ENCODE results near the gene POMT2. TPM values are rescaled to one million over a fixed set of nuclear protein-coding genes. Genes with fewer than 3 reads are reported as not detected.
A peak's percentile ranks its signal among the peaks of the same experiment; 100 is the strongest.

The POMT2 gene
- total and polyA plus RNA-seq, 7 experiments from 2014 or later: 0.39 to 15.3 (median 9.2) TPM; not detected in 1

DNA sequence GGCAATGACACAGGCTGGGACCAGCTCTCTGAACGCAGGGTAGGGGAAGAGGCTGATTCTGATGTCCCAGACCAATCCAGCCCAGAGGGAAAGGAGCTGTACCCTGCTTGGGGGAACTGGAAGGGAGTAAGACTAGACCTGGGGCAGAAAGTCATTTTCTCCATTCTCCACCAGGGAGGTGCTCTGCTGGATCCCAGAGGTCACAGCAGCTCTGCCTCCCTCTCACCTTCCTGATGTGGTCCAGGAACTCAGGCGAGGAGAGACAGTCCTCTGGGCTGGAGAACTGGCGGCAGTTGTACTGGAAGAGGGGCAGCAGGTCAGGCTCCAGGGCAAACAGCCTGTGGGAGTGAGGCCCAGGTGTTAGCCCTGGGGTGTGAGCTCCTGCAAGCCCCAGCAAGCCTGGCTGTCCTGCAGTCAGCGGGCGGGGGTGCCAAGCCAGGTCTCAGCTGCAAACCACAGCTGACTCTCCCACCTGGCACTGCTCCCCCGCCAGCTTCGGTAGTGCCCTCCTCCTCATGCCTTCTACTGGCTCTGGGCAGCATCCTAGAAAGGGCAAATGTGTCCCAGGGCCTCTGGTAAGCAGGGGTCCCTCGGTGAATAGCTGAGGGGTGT, 51.6 kb downstream of the POMT2 start:
- intact Hi-C loops (cut with micrococcal nuclease): no loop called here

DNA sequence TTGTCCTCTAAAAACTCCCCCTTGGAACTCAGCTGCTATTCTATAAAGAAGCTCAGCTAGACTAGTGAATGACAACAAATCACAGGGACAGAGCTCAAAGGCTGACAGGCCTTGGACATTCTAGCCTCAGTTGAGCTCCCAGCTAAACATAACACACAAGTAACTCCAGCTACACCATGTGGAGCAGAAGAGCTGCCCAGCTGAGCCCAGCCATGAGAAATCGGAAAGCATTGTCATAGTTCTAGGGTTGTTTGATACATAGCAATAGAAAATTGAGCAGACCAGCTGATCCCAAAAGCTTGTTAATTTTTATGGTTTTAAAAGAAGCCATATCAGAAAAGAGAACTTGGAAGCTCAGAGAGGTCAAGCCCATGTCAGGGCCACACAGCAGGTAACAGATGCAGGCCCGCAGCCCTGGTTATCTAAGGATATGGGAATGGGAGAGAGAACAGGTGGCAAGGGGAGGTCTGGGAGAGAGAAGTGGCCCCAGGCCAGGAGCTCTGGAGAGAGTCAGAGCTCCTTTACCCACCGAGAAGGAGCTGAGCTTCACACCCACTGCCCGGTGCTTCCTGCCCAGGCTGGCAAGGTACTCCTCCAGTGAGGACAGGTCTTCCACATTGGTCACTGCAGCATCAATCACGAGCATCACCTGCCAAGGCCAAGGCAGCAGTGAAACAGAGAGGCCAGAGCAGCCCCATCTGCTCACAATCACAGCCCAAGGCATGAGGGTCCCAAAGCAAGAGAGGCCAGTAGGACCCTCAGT, 52.6 kb downstream of the POMT2 start:
- Mint-ChIP-seq H3K9me3 (peaks cover 0 to 6% (median 2%) of the 10 kb centered on the region in 11 donors), H3K27ac (no peak overlapping the region)
- intact Hi-C loops (cut with micrococcal nuclease): no loop called here

More for the DNA sequence above, 51.6 kb downstream of the POMT2 start:
- H3K27ac Mint-ChIP-seq: no peak overlapping the region
- Histone ChIP-seq H3K27ac (ENCODE audit: low read depth, low read length) (no peak overlapping the region), H3K36me3 (ENCODE audit: control insufficient read depth in 2 of 3, insufficient read depth in 3 of 3, low read length in 3 of 3) (no peaks in the 10 kb centered on the region), H3K4me1 (ENCODE audit: control insufficient read depth in 2 of 2, insufficient read depth in 2 of 2, low read length in 2 of 2) (no peaks in the 10 kb centered on the region), H3K4me3 (ENCODE audit: low read length) (no peak overlapping the region), H3K27me3 (ENCODE audit: control insufficient read depth in 2 of 2, insufficient read depth in 2 of 2, low read length in 2 of 2) (no peaks in the 10 kb centered on the region), H3K9me3 (ENCODE audit: control insufficient read depth in 2 of 3, low read length in 3 of 3) (no peaks in the 10 kb centered on the region)
- no peak for ATAC-seq
- peaks cover 18 to 54% (median 40%) of the 10 kb centered on the region in 5 donors for H3K27me3 Mint-ChIP-seq
- peaks cover 0 to 6% (median 2%) of the 10 kb centered on the region in 5 donors for H3K36me3 Mint-ChIP-seq
- peak overlapping the region in 1 of 10 donors; percentile 16 for H3K4me3 Mint-ChIP-seq
- DNase-seq: no peak
- ChIA-PET POLR2A (no interaction called here), CTCF (no interaction called here)
- H3K9me3 Mint-ChIP-seq: peaks cover 0 to 6% (median 2%) of the 10 kb centered on the region in 11 donors
- peaks cover 0 to 5% (median 3%) of the 10 kb centered on the region in 7 donors for H3K4me1 Mint-ChIP-seq

DNA sequence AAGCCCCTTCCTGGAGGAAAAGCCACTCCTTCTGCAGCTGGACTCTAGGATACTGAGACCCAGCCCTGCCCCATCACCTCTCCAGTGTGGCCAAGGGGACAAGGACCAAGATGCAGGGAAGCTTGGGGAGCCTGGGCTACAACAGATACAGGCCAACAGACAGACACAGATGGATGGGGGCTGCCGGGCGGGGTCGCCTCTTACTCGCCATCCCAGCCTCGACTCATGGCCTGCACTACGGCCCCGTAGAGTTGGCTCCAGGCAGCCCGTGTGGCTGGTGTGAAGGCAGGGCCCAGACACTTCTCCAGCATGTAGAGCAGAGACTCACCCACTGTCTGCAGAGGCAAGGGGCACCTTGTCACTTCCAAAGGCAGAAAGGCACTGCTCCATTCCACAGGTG, 54.3 kb downstream of the POMT2 start:
- Mint-ChIP-seq H3K4me3 (no peak overlapping the region), H3K27ac (no peak overlapping the region), H3K27me3 (peaks cover 19 to 49% (median 34%) of the 10 kb centered on the region in 5 donors), H3K4me1 (peaks cover 0 to 3% (median 0%) of the 10 kb centered on the region in 7 donors), H3K36me3 (peaks cover 0 to 6% (median 2%) of the 10 kb centered on the region in 5 donors), H3K9me3 (peaks cover 0 to 6% (median 2%) of the 10 kb centered on the region in 11 donors)
- H3K4me1 ChIP-seq (ENCODE audit: control insufficient read depth in 2 of 2, insufficient read depth in 2 of 2, low read length in 2 of 2): no peaks in the 10 kb centered on the region
- H3K36me3 ChIP-seq (ENCODE audit: control insufficient read depth in 2 of 3, insufficient read depth in 3 of 3, low read length in 3 of 3): no peaks in the 10 kb centered on the region
- ATAC-seq (no peak), DNase-seq (no peak)
- POLR2A ChIA-PET: no interaction called here
- H3K27me3 ChIP-seq (ENCODE audit: control insufficient read depth in 2 of 2, insufficient read depth in 2 of 2, low read length in 2 of 2): no peaks in the 10 kb centered on the region
- no peak overlapping the region for H3K4me3 ChIP-seq (ENCODE audit: low read length)
- CTCF ChIA-PET: no interaction called here
- no peaks in the 10 kb centered on the region for H3K9me3 ChIP-seq (ENCODE audit: control insufficient read depth in 2 of 3, low read length in 3 of 3)
- no peak overlapping the region for H3K27ac ChIP-seq (ENCODE audit: low read depth, low read length)
- intact Hi-C loops (cut with micrococcal nuclease): no loop called here

More for the DNA sequence above, 52.6 kb downstream of the POMT2 start:
- H3K27me3 ChIP-seq (ENCODE audit: control insufficient read depth in 2 of 2, insufficient read depth in 2 of 2, low read length in 2 of 2): no peaks in the 10 kb centered on the region
- H3K4me1 ChIP-seq (ENCODE audit: control insufficient read depth in 2 of 2, insufficient read depth in 2 of 2, low read length in 2 of 2): no peaks in the 10 kb centered on the region
- H3K36me3 ChIP-seq (ENCODE audit: control insufficient read depth in 2 of 3, insufficient read depth in 3 of 3, low read length in 3 of 3): no peaks in the 10 kb centered on the region
- H3K27ac ChIP-seq (ENCODE audit: low read depth, low read length): no peak overlapping the region
- peaks cover 18 to 56% (median 40%) of the 10 kb centered on the region in 5 donors for H3K27me3 Mint-ChIP-seq
- ChIA-PET POLR2A (no interaction called here), CTCF (no interaction called here)
- H3K36me3 Mint-ChIP-seq: peaks cover 0 to 6% (median 2%) of the 10 kb centered on the region in 5 donors
- no peak for DNase-seq
- H3K4me3 ChIP-seq (ENCODE audit: low read length): no peak overlapping the region
- H3K4me1 Mint-ChIP-seq: peaks cover 0 to 5% (median 3%) of the 10 kb centered on the region in 7 donors
- no peaks in the 10 kb centered on the region for H3K9me3 ChIP-seq (ENCODE audit: control insufficient read depth in 2 of 3, low read length in 3 of 3)
- peak overlapping the region in 1 of 10 donors; percentile 5 for H3K4me3 Mint-ChIP-seq
- ATAC-seq: no peak

DNA sequence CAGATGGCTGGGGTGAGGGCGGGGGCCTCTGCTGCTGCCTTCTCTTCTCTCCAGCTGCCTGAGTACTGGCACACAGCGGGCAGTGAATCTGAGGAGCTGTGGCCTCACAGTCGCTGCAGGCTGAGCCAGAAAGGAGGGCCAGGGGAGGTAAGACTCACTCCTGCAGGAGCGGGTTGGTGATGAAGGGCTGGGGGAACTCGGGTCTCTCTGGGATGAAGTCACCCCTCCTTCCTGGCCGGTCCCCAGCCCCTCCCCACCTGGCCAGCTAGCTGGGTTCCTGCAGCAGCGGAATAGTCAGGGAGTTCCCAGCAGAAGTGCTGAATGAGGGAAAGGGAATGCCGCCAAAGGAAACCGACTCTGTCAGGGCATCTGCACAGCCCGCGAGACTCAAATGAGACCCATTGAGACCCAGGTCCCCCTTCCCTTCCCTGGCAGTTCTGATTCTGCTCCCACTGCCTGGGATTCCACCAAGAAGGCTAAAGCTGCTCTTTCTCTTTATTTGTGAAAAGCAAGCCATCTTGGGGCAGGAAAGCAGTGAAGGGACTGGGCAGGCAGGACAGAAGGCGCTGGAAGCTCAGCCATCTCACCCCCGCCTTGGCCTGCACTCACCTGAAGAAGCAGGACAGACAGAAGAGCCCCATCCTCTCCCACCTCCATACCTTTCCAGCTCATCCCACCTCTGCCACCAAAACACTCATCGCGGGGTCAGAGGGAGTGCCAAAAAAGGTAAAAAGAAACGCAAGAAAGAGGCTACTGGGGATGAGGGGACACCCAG, 54.9 kb downstream of the POMT2 start:
- Histone ChIP-seq H3K36me3 (ENCODE audit: control insufficient read depth in 2 of 3, insufficient read depth in 3 of 3, low read length in 3 of 3) (no peaks in the 10 kb centered on the region), H3K4me3 (ENCODE audit: low read length) (no peak overlapping the region), H3K27ac (ENCODE audit: low read depth, low read length) (no peak overlapping the region), H3K9me3 (ENCODE audit: control insufficient read depth in 2 of 3, low read length in 3 of 3) (no peaks in the 10 kb centered on the region), H3K4me1 (ENCODE audit: control insufficient read depth in 2 of 2, insufficient read depth in 2 of 2, low read length in 2 of 2) (no peaks in the 10 kb centered on the region), H3K27me3 (ENCODE audit: control insufficient read depth in 2 of 2, insufficient read depth in 2 of 2, low read length in 2 of 2) (no peaks in the 10 kb centered on the region)
- Mint-ChIP-seq H3K4me3 (no peak overlapping the region), H3K9me3 (peaks cover 0 to 6% (median 2%) of the 10 kb centered on the region in 11 donors), H3K27ac (no peak overlapping the region), H3K4me1 (peaks cover 0 to 3% (median 0%) of the 10 kb centered on the region in 7 donors), H3K27me3 (peaks cover 20 to 50% (median 35%) of the 10 kb centered on the region in 5 donors), H3K36me3 (peaks cover 0 to 6% (median 2%) of the 10 kb centered on the region in 5 donors)
- POLR2A ChIA-PET: no interaction called here
- intact Hi-C loops (cut with micrococcal nuclease): no loop called here
- DNase-seq: no peak
- no peak for ATAC-seq
- CTCF ChIA-PET: no interaction called here

DNA sequence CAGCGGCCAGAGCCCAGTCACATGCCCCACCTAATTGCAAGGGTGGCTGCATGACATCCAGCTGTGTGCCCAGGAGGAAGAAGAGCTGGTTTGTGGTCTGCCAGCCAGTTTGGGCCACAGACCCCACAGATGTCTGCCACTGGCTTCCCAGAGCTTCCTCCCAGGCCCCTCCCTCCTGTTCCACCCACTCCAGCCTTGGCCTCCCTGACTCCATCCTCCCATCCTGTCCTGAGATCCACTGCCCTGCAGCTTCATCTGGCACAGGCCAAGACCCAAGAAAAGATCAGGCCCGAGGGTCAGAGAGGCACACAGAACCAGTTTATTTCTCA, 55.5 kb downstream of the POMT2 start:
- Mint-ChIP-seq H3K9me3 (peaks cover 0 to 6% (median 2%) of the 10 kb centered on the region in 11 donors), H3K4me1 (peaks cover 0 to 3% (median 0%) of the 10 kb centered on the region in 7 donors), H3K27me3 (peaks cover 19 to 47% (median 35%) of the 10 kb centered on the region in 5 donors), H3K4me3 (no peak overlapping the region), H3K27ac (no peak overlapping the region), H3K36me3 (peaks cover 0 to 6% (median 2%) of the 10 kb centered on the region in 5 donors)
- Histone ChIP-seq H3K4me3 (ENCODE audit: low read length) (no peak overlapping the region), H3K4me1 (ENCODE audit: control insufficient read depth in 2 of 2, insufficient read depth in 2 of 2, low read length in 2 of 2) (no peaks in the 10 kb centered on the region), H3K36me3 (ENCODE audit: control insufficient read depth in 2 of 3, insufficient read depth in 3 of 3, low read length in 3 of 3) (no peaks in the 10 kb centered on the region), H3K27ac (ENCODE audit: low read depth, low read length) (no peak overlapping the region), H3K9me3 (ENCODE audit: control insufficient read depth in 2 of 3, low read length in 3 of 3) (no peaks in the 10 kb centered on the region), H3K27me3 (ENCODE audit: control insufficient read depth in 2 of 2, insufficient read depth in 2 of 2, low read length in 2 of 2) (no peaks in the 10 kb centered on the region)
- CTCF ChIA-PET: no interaction called here
- no peak for DNase-seq
- POLR2A ChIA-PET: no interaction called here
- ATAC-seq: no peak
- intact Hi-C loops (cut with micrococcal nuclease): no loop called here

DNA sequence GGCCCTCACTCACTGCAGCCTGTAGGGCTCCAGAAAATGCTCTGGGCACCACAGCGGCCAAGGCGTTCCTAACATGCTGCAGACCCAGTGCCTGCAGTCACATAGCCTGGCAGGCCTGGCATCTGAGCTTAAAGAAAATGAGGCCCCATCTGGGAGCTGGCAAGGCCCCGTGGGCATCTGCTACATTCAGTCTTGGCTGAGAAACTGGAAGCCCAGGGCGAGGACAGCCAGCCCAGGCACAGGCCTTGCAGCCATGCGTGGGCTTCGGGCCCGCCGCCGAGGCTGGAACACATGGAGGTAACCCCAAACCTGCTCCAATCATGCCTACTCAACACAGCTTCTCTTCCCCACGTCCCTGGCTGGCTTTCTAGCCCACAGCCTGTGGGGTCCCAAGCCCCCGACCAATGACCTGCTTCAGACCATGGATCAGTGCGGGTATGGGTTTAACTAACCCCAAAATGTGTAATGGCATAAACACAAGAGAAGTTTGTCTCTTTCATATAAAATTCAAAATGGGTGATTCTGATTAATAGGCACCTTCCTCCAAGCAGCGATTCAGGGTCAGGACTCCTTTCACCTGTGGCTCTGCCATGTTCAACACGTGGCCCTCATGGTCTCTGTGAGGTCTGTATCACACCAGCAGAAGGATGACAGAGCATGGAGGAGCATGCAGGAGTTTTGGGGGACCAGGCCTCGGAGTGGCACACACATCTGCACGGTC, 56.1 kb downstream of the POMT2 start:
- H3K9me3 ChIP-seq (ENCODE audit: control insufficient read depth in 2 of 3, low read length in 3 of 3): no peaks in the 10 kb centered on the region
- intact Hi-C loops (cut with micrococcal nuclease): no loop called here
- Mint-ChIP-seq H3K36me3 (peaks cover 0 to 6% (median 2%) of the 10 kb centered on the region in 5 donors), H3K9me3 (peaks cover 0 to 6% (median 2%) of the 10 kb centered on the region in 11 donors), H3K4me1 (no peaks in the 10 kb centered on the region), H3K27ac (no peak overlapping the region), H3K4me3 (no peak overlapping the region), H3K27me3 (peaks cover 15 to 42% (median 33%) of the 10 kb centered on the region in 5 donors)
- no peak overlapping the region for H3K27ac ChIP-seq (ENCODE audit: low read depth, low read length)
- H3K4me1 ChIP-seq (ENCODE audit: control insufficient read depth in 2 of 2, insufficient read depth in 2 of 2, low read length in 2 of 2): no peaks in the 10 kb centered on the region
- no peak for ATAC-seq
- ChIA-PET CTCF (no interaction called here), POLR2A (no interaction called here)
- no peaks in the 10 kb centered on the region for H3K36me3 ChIP-seq (ENCODE audit: control insufficient read depth in 2 of 3, insufficient read depth in 3 of 3, low read length in 3 of 3)
- no peaks in the 10 kb centered on the region for H3K27me3 ChIP-seq (ENCODE audit: control insufficient read depth in 2 of 2, insufficient read depth in 2 of 2, low read length in 2 of 2)
- no peak overlapping the region for H3K4me3 ChIP-seq (ENCODE audit: low read length)
- DNase-seq: no peak

Measured in naive thymus-derived CD4-positive, alpha-beta T cell (primary cell).